ENCODE results near the gene EPB41L2. TPM values are rescaled to one million over a fixed set of nuclear protein-coding genes. Genes with fewer than 3 reads are reported as not detected.

The EPB41L2 gene
- total RNA-seq, 1 donor from 2014 or later: 136 TPM

DNA sequence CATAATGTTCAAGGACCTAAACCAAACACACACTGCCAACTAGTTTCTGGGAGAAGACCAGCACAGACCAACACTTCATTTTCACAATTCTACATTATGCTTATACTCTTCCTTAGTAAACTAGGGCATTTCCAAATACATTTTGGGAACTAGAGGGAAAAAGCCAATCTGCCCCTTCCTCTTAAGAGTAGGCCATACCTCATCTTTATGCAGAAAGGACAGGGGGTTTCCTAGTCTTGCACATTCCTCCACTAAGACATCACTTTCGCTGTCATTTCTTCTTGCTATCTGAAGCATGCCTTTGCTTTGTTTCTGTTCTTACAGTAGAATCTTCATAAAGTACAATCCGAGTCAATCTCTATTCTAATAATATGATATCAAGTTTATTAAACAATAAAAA is 130.1 kb downstream of the EPB41L2 start:
- Histone ChIP-seq H3K27ac (ENCODE audit: low read depth, low read length) (no peak overlapping the region), H4K20me1 (ENCODE audit: insufficient read depth, low read length) (no peaks in the 10 kb centered on the region), H3K9me3 (ENCODE audit: insufficient read depth, low read depth, low read length) (no peaks in the 10 kb centered on the region), H3K79me2 (ENCODE audit: insufficient read depth, low read length) (no peaks in the 10 kb centered on the region), H3K4me1 (ENCODE audit: insufficient read depth, low read length) (peaks cover 13% of the 10 kb centered on the region), H3K4me3 (ENCODE audit: insufficient read depth, low read depth, low read length) (no peak overlapping the region), H3K9ac (ENCODE audit: low read length) (no peak overlapping the region), H2AFZ (ENCODE audit: low read depth, low read length) (no peak overlapping the region), H3K27me3 (ENCODE audit: insufficient read depth, low read length) (no peaks in the 10 kb centered on the region), H3K36me3 (ENCODE audit: insufficient read depth, low read length) (no peaks in the 10 kb centered on the region), H3K4me2 (ENCODE audit: low read length) (no peak overlapping the region)
- H3K27me3 Mint-ChIP-seq (ENCODE audit: low read depth, unreplicated experiment): no peaks in the 10 kb centered on the region
- H3K9me3 Mint-ChIP-seq (ENCODE audit: unreplicated experiment): no peaks in the 10 kb centered on the region
- H3K27ac Mint-ChIP-seq (ENCODE audit: unreplicated experiment): peak overlapping the region; percentile 93
- FAIRE-seq: no peak
- TF ChIP-seq, protein P1, sequence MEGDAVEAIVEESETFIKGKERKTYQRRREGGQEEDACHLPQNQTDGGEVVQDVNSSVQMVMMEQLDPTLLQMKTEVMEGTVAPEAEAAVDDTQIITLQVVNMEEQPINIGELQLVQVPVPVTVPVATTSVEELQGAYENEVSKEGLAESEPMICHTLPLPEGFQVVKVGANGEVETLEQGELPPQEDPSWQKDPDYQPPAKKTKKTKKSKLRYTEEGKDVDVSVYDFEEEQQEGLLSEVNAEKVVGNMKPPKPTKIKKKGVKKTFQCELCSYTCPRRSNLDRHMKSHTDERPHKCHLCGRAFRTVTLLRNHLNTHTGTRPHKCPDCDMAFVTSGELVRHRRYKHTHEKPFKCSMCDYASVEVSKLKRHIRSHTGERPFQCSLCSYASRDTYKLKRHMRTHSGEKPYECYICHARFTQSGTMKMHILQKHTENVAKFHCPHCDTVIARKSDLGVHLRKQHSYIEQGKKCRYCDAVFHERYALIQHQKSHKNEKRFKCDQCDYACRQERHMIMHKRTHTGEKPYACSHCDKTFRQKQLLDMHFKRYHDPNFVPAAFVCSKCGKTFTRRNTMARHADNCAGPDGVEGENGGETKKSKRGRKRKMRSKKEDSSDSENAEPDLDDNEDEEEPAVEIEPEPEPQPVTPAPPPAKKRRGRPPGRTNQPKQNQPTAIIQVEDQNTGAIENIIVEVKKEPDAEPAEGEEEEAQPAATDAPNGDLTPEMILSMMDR (IDR thresholded peaks at IDR 0.05; ENCODE audit: insufficient read depth, low read depth, low read length): no peak
- no peak for TF ChIP-seq EZH2 (IDR thresholded peaks at IDR 0.05; ENCODE audit: insufficient read depth, low read length)
- H3K36me3 Mint-ChIP-seq (ENCODE audit: low read depth, unreplicated experiment): no peaks in the 10 kb centered on the region
- DNase-seq (ENCODE audit: low read depth): no peak
- H3K4me3 Mint-ChIP-seq (ENCODE audit: unreplicated experiment): no peak overlapping the region
- peaks cover 46% of the 10 kb centered on the region for H3K4me1 Mint-ChIP-seq (ENCODE audit: low read depth, unreplicated experiment)

DNA sequence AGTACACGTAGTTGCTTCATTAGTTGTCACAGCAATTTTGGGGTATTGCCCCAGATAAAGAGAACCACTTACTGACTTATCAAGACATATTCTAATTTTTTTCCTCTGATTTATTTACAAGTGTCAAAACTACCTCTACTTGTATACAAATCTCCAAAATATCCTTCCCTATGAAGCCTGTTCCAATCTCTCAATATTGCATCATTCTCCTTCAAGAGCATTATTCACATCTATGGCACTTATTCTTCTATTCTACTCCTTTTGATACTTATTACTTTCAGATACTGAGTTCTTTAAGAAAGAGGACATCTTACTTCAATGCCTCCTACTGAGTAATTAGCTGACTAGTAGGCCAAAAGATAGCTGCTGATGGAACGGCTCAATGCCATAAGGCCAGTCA is 130.6 kb downstream of the EPB41L2 start:
- H3K9ac ChIP-seq (ENCODE audit: low read length): no peak overlapping the region
- H3K4me1 ChIP-seq (ENCODE audit: insufficient read depth, low read length): peaks cover 13% of the 10 kb centered on the region
- no peak overlapping the region for H2AFZ ChIP-seq (ENCODE audit: low read depth, low read length)
- TF ChIP-seq EZH2 (IDR thresholded peaks at IDR 0.05; ENCODE audit: insufficient read depth, low read length): no peak
- TF ChIP-seq, protein P1 (IDR thresholded peaks at IDR 0.05; ENCODE audit: insufficient read depth, low read depth, low read length): no peak
- peaks cover 44% of the 10 kb centered on the region for H3K4me1 Mint-ChIP-seq (ENCODE audit: low read depth, unreplicated experiment)
- H3K79me2 ChIP-seq (ENCODE audit: insufficient read depth, low read length): no peaks in the 10 kb centered on the region
- H3K9me3 ChIP-seq (ENCODE audit: insufficient read depth, low read depth, low read length): no peaks in the 10 kb centered on the region
- no peak overlapping the region for H3K4me3 ChIP-seq (ENCODE audit: insufficient read depth, low read depth, low read length)
- DNase-seq (ENCODE audit: low read depth) (no peak), FAIRE-seq (peak; percentile 45)
- no peaks in the 10 kb centered on the region for H3K36me3 Mint-ChIP-seq (ENCODE audit: low read depth, unreplicated experiment)
- no peak overlapping the region for H3K27ac ChIP-seq (ENCODE audit: low read depth, low read length)
- H4K20me1 ChIP-seq (ENCODE audit: insufficient read depth, low read length): no peaks in the 10 kb centered on the region
- peak overlapping the region; percentile 93 for H3K27ac Mint-ChIP-seq (ENCODE audit: unreplicated experiment)
- no peaks in the 10 kb centered on the region for H3K27me3 ChIP-seq (ENCODE audit: insufficient read depth, low read length)
- H3K9me3 Mint-ChIP-seq (ENCODE audit: unreplicated experiment): no peaks in the 10 kb centered on the region
- H3K27me3 Mint-ChIP-seq (ENCODE audit: low read depth, unreplicated experiment): no peaks in the 10 kb centered on the region
- H3K4me2 ChIP-seq (ENCODE audit: low read length): no peak overlapping the region
- no peaks in the 10 kb centered on the region for H3K36me3 ChIP-seq (ENCODE audit: insufficient read depth, low read length)
- no peak overlapping the region for H3K4me3 Mint-ChIP-seq (ENCODE audit: unreplicated experiment)

DNA sequence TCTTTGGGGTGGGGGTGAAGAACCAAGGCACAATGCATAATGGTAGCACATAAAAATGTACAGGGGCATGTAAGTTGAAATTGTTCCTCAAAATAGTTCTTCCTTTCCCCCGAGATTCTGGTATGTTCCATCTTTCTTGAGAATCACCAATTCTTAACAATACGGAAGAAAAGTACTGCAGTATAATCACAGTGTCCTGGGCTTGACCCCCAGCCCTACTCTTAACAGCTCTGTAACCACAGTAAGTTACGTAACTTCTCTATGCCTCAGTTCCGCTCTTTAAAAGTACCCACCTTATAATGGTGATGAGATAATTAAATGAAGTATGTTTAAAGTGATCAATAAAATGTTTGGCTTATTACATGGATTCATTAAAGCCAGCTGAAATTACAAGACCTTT is 131.4 kb downstream of the EPB41L2 start:
- no peaks in the 10 kb centered on the region for H3K79me2 ChIP-seq (ENCODE audit: insufficient read depth, low read length)
- no peaks in the 10 kb centered on the region for H3K27me3 Mint-ChIP-seq (ENCODE audit: low read depth, unreplicated experiment)
- peaks cover 13% of the 10 kb centered on the region for H3K4me1 ChIP-seq (ENCODE audit: insufficient read depth, low read length)
- H3K4me3 ChIP-seq (ENCODE audit: insufficient read depth, low read depth, low read length): no peak overlapping the region
- FAIRE-seq (no peak), DNase-seq (ENCODE audit: low read depth) (no peak)
- no peak overlapping the region for H2AFZ ChIP-seq (ENCODE audit: low read depth, low read length)
- TF ChIP-seq, protein P1 (IDR thresholded peaks at IDR 0.05; ENCODE audit: insufficient read depth, low read depth, low read length): no peak
- TF ChIP-seq EZH2 (IDR thresholded peaks at IDR 0.05; ENCODE audit: insufficient read depth, low read length): no peak
- H3K36me3 ChIP-seq (ENCODE audit: insufficient read depth, low read length): no peaks in the 10 kb centered on the region
- H3K9ac ChIP-seq (ENCODE audit: low read length): no peak overlapping the region
- H3K27ac ChIP-seq (ENCODE audit: low read depth, low read length): no peak overlapping the region
- H3K9me3 ChIP-seq (ENCODE audit: insufficient read depth, low read depth, low read length): no peaks in the 10 kb centered on the region
- no peak overlapping the region for H3K4me3 Mint-ChIP-seq (ENCODE audit: unreplicated experiment)
- H3K27me3 ChIP-seq (ENCODE audit: insufficient read depth, low read length): no peaks in the 10 kb centered on the region
- no peaks in the 10 kb centered on the region for H4K20me1 ChIP-seq (ENCODE audit: insufficient read depth, low read length)
- peaks cover 44% of the 10 kb centered on the region for H3K4me1 Mint-ChIP-seq (ENCODE audit: low read depth, unreplicated experiment)
- no peak overlapping the region for H3K4me2 ChIP-seq (ENCODE audit: low read length)
- H3K27ac Mint-ChIP-seq (ENCODE audit: unreplicated experiment): no peak overlapping the region
- H3K36me3 Mint-ChIP-seq (ENCODE audit: low read depth, unreplicated experiment): no peaks in the 10 kb centered on the region
- no peaks in the 10 kb centered on the region for H3K9me3 Mint-ChIP-seq (ENCODE audit: unreplicated experiment)
